Chondrocyte (in vitro differentiated cells): ENCODE measurements around the gene GPC1. TPM values are rescaled to one million over a fixed set of nuclear protein-coding genes. Genes with fewer than 3 reads are reported as not detected.

Experiments used
- DNase-seq: peaks from one replicate; pipeline ENCODE4 v3.0.0; 2021; ENCODE audit warnings: mixed read lengths, low spot score
- H3K27ac Mint-ChIP-seq: one replicate; pipeline ENCODE4 v1.8.0; 2021; ENCODE audit warnings: mild to moderate bottlenecking, moderate library complexity, mixed read lengths; ENCODE audit not compliant: unreplicated experiment
- H3K27me3 Mint-ChIP-seq: 2 replicates; pipeline ENCODE4 v1.8.0; 2021; ENCODE audit warnings: low read depth, mixed read lengths
- H3K36me3 Mint-ChIP-seq: 2 replicates; pipeline ENCODE4 v1.8.0; 2021; ENCODE audit warnings: low read depth, mixed read lengths
- H3K4me1 Mint-ChIP-seq: 2 replicates; pipeline ENCODE4 v1.8.0; 2021; ENCODE audit warnings: low read depth, mild to moderate bottlenecking, mixed read lengths
- H3K4me3 Mint-ChIP-seq: one replicate; pipeline ENCODE4 v1.8.0; 2021; ENCODE audit warnings: mild to moderate bottlenecking, moderate library complexity, mixed read lengths; ENCODE audit not compliant: unreplicated experiment
- H3K9me3 Mint-ChIP-seq: 2 replicates; pipeline ENCODE4 v1.8.0; 2021; ENCODE audit warnings: low read depth, mixed read lengths
- total RNA-seq: library from RNA; stranded (reverse); gene quantifications from 3 replicates; pipeline ENCODE4 v1.2.1, GENCODE V29; 2021
- TF ChIP-seq, protein P1 (sequence below): fragments of 200-600 bp; sonication (generic); IDR thresholded peaks from 2 replicates; pipeline ENCODE4 v1.5.0; 2021; ENCODE audit warnings: antibody characterized with exemption, mild to moderate bottlenecking, moderate library complexity

GPC1 gene
- total RNA-seq, 1 donor from 2014 or later: 264 TPM

DNA sequence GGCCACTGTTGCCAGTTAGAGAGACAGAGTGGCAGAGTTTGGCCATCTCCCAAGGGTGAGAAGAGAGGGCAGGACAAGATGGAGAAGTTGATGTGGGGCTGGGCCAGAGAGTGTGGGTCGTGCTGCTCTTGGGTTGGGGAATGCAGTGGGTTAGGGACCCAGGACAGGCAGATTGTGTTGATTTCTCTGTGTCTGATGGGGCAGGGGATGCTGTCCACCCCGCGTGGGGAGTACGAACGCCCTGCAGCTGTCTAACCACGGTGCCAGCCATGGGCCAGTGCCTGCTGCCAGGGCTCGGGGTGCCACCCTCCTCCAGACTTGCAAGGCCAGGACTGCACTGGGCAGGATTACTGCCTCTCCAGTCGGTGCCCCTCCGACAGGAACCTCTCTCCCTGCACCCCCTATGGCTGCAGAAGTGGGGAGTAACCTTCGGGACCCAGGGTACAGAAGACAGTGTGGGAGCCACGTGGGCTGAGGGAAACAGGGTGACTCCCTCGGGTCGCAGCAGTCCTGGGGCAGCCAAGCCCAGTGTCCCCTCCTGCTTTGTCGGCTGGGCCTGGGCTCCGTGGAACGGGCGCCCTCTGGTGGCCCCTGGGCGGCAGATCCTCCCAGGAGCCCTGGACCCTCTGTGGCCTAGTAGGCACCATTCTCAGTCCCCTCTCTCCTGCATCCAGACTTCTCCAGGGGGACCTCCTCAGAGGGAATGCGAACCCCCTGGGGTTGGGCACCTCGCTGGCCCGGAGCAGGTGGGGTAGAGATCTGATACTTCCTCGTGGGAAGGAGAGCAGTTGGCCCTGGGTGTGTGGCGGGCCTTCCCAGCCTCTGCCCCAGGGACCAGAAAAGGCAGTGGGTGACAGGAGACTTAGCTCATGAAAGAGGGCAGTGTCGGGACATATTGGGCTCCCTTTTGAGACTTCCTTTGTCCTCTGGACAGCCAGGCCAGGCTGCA, 2.7 kb downstream of the GPC1 start:
- DNase-seq: no peak
- Mint-ChIP-seq H3K4me3 (peak overlapping the region; percentile 75), H3K27me3 (no peaks in the 10 kb centered on the region), H3K27ac (peak overlapping the region; percentile 75), H3K9me3 (no peaks in the 10 kb centered on the region), H3K4me1 (peaks cover 34% of the 10 kb centered on the region), H3K36me3 (no peaks in the 10 kb centered on the region)
- TF ChIP-seq, protein P1, sequence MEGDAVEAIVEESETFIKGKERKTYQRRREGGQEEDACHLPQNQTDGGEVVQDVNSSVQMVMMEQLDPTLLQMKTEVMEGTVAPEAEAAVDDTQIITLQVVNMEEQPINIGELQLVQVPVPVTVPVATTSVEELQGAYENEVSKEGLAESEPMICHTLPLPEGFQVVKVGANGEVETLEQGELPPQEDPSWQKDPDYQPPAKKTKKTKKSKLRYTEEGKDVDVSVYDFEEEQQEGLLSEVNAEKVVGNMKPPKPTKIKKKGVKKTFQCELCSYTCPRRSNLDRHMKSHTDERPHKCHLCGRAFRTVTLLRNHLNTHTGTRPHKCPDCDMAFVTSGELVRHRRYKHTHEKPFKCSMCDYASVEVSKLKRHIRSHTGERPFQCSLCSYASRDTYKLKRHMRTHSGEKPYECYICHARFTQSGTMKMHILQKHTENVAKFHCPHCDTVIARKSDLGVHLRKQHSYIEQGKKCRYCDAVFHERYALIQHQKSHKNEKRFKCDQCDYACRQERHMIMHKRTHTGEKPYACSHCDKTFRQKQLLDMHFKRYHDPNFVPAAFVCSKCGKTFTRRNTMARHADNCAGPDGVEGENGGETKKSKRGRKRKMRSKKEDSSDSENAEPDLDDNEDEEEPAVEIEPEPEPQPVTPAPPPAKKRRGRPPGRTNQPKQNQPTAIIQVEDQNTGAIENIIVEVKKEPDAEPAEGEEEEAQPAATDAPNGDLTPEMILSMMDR: peak; percentile 100

DNA sequence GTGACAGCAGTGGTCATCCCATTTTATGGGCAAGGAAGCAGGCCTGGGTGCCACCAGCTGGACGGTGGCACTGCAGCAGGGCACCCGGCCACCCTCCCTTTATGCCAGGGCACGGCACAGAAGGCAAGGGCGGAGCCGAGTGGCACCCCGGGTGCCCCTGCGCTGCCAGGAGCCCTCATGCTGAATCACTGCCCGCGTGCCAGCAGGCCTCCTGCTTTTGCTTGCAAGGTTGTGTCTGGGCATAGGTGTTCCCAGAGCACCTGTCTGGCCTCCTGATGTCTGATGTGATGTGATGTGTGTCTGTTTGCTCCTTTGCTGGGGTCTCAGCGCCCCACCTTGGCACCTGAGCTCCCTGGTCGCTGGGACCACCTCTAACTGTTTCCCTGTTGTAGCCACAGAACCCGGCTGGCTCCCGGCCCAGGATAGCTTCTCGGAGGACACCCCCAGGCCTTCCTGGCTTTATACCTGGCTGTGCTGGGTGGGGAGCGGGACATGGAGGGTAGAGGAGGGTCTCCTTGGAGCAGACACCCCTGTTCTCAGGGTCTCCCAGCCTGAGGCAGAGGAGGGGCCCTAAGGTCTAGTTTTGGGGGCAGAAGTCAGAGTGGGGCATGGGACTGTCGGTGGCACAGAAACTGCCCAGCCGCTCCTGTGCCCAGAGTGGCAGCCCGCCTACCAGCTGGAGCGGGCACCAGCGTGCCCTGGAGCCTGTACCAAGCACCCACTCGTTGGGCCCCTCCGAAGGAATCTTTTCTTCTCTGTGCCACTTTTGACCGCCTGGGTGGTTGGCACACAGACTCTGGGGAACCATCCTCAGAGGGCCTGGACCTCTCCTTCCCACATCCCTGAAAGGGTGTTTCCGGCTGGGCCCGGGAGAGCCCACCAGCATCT, 3.6 kb downstream of the GPC1 start:
- TF ChIP-seq, protein P1: no peak
- Mint-ChIP-seq H3K27me3 (no peaks in the 10 kb centered on the region), H3K36me3 (no peaks in the 10 kb centered on the region), H3K27ac (no peak overlapping the region), H3K9me3 (no peaks in the 10 kb centered on the region), H3K4me3 (no peak overlapping the region), H3K4me1 (peaks cover 30% of the 10 kb centered on the region)
- DNase-seq: peak; percentile 89

DNA sequence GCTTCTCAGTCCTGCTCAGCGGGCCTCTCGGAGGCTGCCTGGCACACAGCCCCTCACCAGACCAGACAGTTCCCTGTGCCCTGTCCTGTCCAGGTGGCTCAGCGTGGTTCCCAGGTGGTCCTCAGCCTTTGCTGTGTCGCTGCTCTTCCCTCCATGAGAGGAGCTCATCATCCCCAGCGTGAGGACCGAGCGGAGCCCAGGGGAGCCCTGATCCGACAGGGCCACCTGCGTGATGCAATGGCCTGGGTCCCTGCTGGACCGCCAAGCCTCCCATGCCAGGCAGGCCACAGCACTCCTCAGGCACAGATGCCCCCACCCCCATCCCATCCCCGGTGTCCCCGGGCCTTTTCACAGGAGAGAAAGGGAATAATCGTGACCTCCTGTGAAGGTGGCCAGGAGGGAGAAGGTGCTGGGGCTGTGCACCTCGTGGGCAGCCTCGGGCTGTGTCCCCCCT, 4.3 kb downstream of the GPC1 start:
- no peaks in the 10 kb centered on the region for H3K36me3 Mint-ChIP-seq
- TF ChIP-seq, protein P1: no peak
- no peak for DNase-seq

DNA sequence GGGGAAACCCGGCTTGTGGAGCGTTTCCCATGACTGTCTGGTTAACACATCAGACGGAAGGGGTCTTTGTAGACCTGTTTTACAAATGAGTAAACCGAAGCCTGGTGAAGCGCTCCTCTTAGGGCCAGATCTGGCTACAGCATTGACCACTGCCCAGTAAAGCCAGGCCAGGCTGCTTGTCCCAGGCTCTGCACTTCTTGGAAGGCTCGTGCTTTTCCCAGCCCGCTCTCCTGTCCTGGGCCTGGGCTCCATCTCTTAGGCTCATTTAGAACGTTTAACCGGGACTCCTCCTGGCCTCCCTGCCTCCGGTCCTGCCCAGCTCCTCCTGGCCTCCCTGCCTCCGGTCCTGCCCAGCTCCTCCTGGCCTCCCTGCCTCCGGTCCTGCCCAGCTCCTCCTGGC, 4.8 kb downstream of the GPC1 start:
- no peak overlapping the region for H3K27ac Mint-ChIP-seq
- TF ChIP-seq, protein P1: no peak
- H3K27me3 Mint-ChIP-seq: no peaks in the 10 kb centered on the region
- peak; percentile 59 for DNase-seq
- H3K9me3 Mint-ChIP-seq: no peaks in the 10 kb centered on the region
- H3K4me3 Mint-ChIP-seq: no peak overlapping the region
- peaks cover 23% of the 10 kb centered on the region for H3K4me1 Mint-ChIP-seq
- H3K36me3 Mint-ChIP-seq: no peaks in the 10 kb centered on the region

More for the DNA sequence above, 4.3 kb downstream of the GPC1 start:
- Mint-ChIP-seq H3K27me3 (no peaks in the 10 kb centered on the region), H3K27ac (no peak overlapping the region), H3K9me3 (no peaks in the 10 kb centered on the region), H3K4me1 (peaks cover 24% of the 10 kb centered on the region), H3K4me3 (no peak overlapping the region)
